ENCODE data around the gene CDC45. TPM values are rescaled to one million over a fixed set of nuclear protein-coding genes. Genes with fewer than 3 reads are reported as not detected.

The CDC45 gene
- total RNA-seq, 1 donor from 2014 or later: 0.65 TPM

GRCh38 chr22:19553201-19553600 is 73.5 kb downstream of the CDC45 start:
- no peak for ATAC-seq
- no peak for DNase-seq (ENCODE audit: low spot score)

GRCh38 chr22:19554834-19555404 is 75.2 kb downstream of the CDC45 start:
- no peak for DNase-seq (ENCODE audit: low spot score)

GRCh38 chr22:19555651-19556050 is 75.9 kb downstream of the CDC45 start:
- DNase-seq (ENCODE audit: low spot score): no peak
- no peak for ATAC-seq

More at GRCh38 chr22:19554834-19555404, 75.2 kb downstream of the CDC45 start:
- ATAC-seq: no peak

GRCh38 chr22:19556963-19557545 is 77.3 kb downstream of the CDC45 start:
- ATAC-seq (no peak), DNase-seq (ENCODE audit: low spot score) (no peak)

- DNase-seq (ENCODE audit: low spot score) (no peak), ATAC-seq (no peak)
Measured at GRCh38 chr22:19559324-19559811, 79.6 kb downstream of the CDC45 start.

- DNase-seq (ENCODE audit: low spot score): no peak
- no peak for ATAC-seq
Measured at GRCh38 chr22:19559956-19560355, 80.2 kb downstream of the CDC45 start.

GRCh38 chr22:19565382-19566278 is 85.9 kb downstream of the CDC45 start:
- DNase-seq (ENCODE audit: low spot score) (no peak), ATAC-seq (no peak)

- ATAC-seq (no peak), DNase-seq (ENCODE audit: low spot score) (no peak)
Measured at GRCh38 chr22:19566279-19567156, 86.8 kb downstream of the CDC45 start.

- ATAC-seq (no peak), DNase-seq (ENCODE audit: low spot score) (no peak)
Measured at GRCh38 chr22:19567157-19568009, 87.7 kb downstream of the CDC45 start.

GRCh38 chr22:19568337-19569275 is 88.9 kb downstream of the CDC45 start:
- DNase-seq (ENCODE audit: low spot score): no peak
- no peak for ATAC-seq

GRCh38 chr22:19569276-19569640 is 89.5 kb downstream of the CDC45 start:
- ATAC-seq (no peak), DNase-seq (ENCODE audit: low spot score) (no peak)

GRCh38 chr22:19569976-19570375 is 90.3 kb downstream of the CDC45 start:
- ATAC-seq: no peak

More at GRCh38 chr22:19569976-19570375, 90.3 kb downstream of the CDC45 start:
- no peak for DNase-seq (ENCODE audit: low spot score)

Other genes with a start within 250 kb of the CDC45 start
- 4.5 TPM for gene CLTCL1, start 188.2 kb upstream of the CDC45 start, total RNA-seq
- 20.2 TPM for gene HIRA, start 48.2 kb upstream of the CDC45 start, total RNA-seq
- 27.8 TPM for gene MRPL40, start 47.4 kb upstream of the CDC45 start, total RNA-seq
- gene C22orf39, start 32.2 kb upstream of the CDC45 start, total RNA-seq: 12.0 TPM
- 28.4 TPM for gene UFD1, start 727 bp upstream of the CDC45 start, total RNA-seq
- gene CLDN5, start 44.5 kb downstream of the CDC45 start, total RNA-seq: 10.4 TPM
- gene SEPTIN5, start 234.6 kb downstream of the CDC45 start, total RNA-seq: 1.1 TPM
- gene GP1BB, start 243.6 kb downstream of the CDC45 start, total RNA-seq: 0.75 TPM

All from left lobe of liver (tissue), 2 donors.